ENCODE results near the gene LRMDA.
A peak's percentile ranks its signal among the peaks of the same experiment; 100 is the strongest.

Gene LRMDA

DNA sequence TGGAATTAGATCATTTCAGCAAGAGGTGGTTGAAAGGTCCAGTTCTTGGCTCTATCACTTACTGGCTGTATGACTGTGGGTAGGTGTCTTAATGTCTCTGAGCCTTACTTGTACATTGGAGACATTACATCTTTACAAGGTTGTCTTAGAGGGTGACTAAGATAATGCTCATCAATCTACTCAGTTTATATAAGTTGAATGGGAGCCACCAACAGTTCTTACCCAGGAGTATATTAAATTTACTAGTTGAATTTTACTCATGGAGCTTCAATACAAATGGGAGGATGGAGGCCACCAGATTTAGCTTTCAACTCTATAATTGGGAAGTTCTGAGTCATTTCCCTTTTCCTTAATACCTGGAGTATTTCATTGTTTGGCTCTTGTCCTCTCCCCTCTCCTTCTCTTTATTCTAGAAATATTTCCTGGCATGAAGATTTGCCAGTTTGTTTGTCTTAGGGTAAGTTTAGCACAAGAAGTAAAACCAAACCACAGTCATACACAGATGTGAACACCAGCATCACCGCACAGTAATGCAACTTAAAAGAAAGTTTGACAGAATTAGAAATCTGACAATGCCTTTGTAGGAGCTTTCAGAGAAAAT, 222.8 kb downstream of the LRMDA start:
- no peak for DNase-seq (ENCODE audit: low spot score)
- Histone ChIP-seq H3K27ac (peak overlapping the region; percentile 51 to 58), H3K4me3 (no peak overlapping the region)
- TF ChIP-seq, protein P1, sequence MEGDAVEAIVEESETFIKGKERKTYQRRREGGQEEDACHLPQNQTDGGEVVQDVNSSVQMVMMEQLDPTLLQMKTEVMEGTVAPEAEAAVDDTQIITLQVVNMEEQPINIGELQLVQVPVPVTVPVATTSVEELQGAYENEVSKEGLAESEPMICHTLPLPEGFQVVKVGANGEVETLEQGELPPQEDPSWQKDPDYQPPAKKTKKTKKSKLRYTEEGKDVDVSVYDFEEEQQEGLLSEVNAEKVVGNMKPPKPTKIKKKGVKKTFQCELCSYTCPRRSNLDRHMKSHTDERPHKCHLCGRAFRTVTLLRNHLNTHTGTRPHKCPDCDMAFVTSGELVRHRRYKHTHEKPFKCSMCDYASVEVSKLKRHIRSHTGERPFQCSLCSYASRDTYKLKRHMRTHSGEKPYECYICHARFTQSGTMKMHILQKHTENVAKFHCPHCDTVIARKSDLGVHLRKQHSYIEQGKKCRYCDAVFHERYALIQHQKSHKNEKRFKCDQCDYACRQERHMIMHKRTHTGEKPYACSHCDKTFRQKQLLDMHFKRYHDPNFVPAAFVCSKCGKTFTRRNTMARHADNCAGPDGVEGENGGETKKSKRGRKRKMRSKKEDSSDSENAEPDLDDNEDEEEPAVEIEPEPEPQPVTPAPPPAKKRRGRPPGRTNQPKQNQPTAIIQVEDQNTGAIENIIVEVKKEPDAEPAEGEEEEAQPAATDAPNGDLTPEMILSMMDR (IDR thresholded peaks at IDR 0.05) = no peak

DNA sequence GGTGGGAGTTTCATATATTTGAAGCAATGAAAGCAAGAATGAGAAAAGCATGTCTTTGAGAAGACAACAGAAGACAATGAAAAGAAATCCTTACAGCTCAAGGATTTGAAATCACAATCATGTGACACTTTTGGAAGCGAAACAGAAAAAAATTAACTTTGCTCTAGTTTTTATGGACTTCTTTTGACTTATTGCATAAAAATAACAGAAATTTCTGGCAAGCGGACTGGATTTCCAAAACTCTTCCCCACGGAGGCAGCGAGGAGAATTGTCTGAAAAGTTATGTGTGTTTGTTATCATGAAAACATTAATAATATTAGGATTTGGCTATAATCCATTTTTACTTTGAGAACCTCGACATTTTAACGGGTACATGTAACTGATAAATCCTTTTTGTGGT, 223.3 kb downstream of the LRMDA start:
- TF ChIP-seq, protein P1 (IDR thresholded peaks at IDR 0.05) = no peak
- no peak for DNase-seq (ENCODE audit: low spot score)
- no peak overlapping the region for H3K4me3 ChIP-seq
- peak overlapping the region; percentile 58 to 71 for H3K27ac ChIP-seq

DNA sequence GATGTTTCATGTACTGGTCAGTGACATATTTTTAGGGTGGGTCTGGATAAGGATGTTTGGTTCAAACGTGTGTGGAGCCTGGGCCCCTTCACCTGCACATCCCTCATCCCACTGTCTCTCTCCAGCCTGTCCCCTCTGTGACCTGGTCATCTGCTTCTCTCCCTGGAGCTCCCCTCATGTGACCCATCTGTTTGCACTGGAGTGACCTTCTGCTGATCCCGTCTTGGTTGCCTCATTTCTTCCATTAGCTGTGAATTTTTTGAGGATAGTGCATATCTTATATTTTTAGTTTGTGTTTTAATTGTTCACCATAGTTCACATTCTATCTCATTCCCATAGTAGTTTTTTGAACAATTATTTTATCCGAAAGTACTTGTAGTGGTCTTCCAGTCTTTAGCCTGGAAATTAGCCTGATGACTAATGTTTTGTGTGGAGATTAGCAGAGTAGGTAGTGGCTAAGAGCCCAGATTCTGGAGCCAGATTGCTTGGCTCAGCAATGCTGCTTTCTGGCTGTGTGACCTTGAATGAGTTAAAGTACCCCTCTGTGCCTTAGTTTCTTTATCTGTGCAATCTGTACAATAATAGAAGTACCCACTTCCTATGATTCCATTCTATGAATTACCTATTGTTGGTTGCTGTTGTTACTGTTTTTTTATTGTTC, 224.5 kb downstream of the LRMDA start:
- Histone ChIP-seq H3K4me3 (no peak overlapping the region), H3K27ac (peak overlapping the region; percentile 58 to 71)
- TF ChIP-seq, protein P1 (IDR thresholded peaks at IDR 0.05) = no peak
- no peak for DNase-seq (ENCODE audit: low spot score)

DNA sequence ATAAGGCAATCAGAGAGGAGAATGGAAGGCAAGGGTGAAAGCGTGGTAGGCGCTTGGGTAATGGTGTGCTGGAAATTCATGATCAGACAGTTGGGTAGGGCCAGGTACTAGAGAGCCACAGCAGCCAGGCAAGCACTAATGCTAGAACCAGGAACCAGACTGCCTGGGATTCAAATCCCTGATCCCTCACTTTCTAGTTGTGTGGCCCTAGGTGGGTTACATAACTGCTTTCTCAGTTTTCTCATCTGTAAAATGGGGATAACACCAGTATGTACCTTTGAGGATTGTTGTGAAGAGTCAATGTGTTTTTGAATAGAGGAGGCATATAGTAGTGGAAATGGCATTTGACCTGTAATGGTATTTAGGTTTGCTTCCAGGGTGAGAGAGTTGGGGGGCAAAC, 225.9 kb downstream of the LRMDA start:
- no peak for DNase-seq (ENCODE audit: low spot score)
- H3K27ac ChIP-seq = no peak overlapping the region
- H3K4me3 ChIP-seq = no peak overlapping the region
- TF ChIP-seq, protein P1 (IDR thresholded peaks at IDR 0.05) = no peak

DNA sequence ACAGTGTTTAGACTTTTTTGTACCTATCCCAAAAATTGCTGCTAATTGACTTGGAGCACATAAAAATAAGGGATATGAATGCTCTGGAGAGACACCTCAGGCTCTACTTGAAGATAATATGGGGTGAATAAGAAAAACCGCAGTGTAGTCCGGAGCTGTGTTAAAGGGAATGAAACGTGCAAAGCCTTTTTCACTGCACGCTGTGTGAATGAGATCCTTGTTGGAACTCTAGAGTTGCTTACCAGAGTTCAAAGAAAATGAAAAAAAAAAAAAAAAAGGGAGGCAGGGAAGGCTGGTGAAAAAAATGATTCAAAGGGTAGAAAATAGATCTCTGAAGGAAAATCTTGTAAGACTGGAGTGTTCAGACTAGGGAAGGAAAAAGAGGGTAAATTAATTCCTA, 226.6 kb downstream of the LRMDA start:
- no peak overlapping the region for H3K4me3 ChIP-seq
- DNase-seq (ENCODE audit: low spot score) = no peak
- TF ChIP-seq, protein P1 (IDR thresholded peaks at IDR 0.05) = no peak
- no peak overlapping the region for H3K27ac ChIP-seq

DNA sequence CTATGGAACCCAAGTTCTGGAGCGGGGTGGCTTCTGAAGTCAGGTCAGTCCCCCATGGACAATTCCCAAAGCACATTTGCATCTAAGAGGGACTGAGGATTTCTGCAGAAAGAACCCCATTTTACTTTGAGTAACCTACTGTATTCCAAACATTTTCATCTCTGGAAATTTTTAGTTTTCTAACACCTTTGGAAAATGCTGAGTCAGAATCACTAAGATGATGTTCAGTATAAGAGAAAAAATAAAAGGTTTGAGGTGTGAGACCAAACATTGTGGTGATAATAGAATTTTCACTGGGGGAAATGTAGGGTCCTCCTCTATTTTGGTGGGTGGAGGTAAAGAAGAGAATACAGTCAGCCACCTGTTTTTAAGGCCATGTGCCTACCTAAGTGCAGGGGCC, 227.1 kb downstream of the LRMDA start:
- no peak overlapping the region for H3K4me3 ChIP-seq
- no peak for DNase-seq (ENCODE audit: low spot score)
- H3K27ac ChIP-seq = no peak overlapping the region
- TF ChIP-seq, protein P1 (IDR thresholded peaks at IDR 0.05) = no peak

DNA sequence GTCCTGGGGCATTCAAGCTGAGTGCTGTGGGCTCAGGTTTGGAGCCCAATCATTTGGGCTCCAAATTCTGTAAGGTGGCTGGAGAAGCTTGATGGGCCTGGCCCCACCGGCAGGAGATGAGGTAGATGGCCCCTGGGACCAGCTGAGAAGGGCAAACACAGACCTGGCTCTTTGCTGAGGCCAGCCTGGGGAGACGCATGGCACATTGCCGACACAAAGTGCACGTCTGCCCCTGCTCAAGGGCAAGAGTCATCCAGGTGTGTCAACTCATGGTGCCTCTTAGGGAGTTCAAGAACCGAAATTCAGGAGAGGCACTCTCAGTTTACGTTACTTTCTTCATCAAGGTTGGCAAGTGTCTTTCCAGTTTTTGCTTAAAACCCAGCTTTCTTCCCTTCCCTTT, 227.5 kb downstream of the LRMDA start:
- H3K27ac ChIP-seq = no peak overlapping the region
- H3K4me3 ChIP-seq = no peak overlapping the region
- TF ChIP-seq, protein P1 (IDR thresholded peaks at IDR 0.05) = no peak
- DNase-seq (ENCODE audit: low spot score) = no peak

All from coronary artery (tissue), 2 donors.